AG09309 (cell line): Measurements from ENCODE around the gene ASTN2.
"Not testable (repeated sequence)": the region's sequence is repeated elsewhere in the genome, so short reads cannot be mapped to it uniquely, and the experiment has no call there.

ENCODE experiments used
- DNase-seq: peaks from one replicate; pipeline ENCODE4 v3.0.0-alpha.2; 2010; ENCODE audit warnings: low read depth
- H3K4me3 ChIP-seq: 2 replicates; pipeline ENCODE4 v1.5.1; 2011; ENCODE audit warnings: mild to moderate bottlenecking, low read depth, low read length, moderate library complexity; ENCODE audit not compliant: control insufficient read depth
- CTCF ChIP-seq: IDR thresholded peaks from 2 replicates; pipeline ENCODE4 v1.5.1; 2011; ENCODE audit warnings: mild to moderate bottlenecking, low read depth, low read length, inconsistent platforms; ENCODE audit not compliant: insufficient read depth, control insufficient read depth; ENCODE audit errors: missing control alignments

The ASTN2 gene

GRCh38 chr9:116855881-116856662 is 558.8 kb downstream of the ASTN2 start:
- TF ChIP-seq CTCF: no peak
- no peak for DNase-seq
- H3K4me3 ChIP-seq: no peak overlapping the region

GRCh38 chr9:116849721-116850120 is 565.1 kb downstream of the ASTN2 start:
- no peak for TF ChIP-seq CTCF
- no peak for DNase-seq
- H3K4me3 ChIP-seq: no peak overlapping the region

GRCh38 chr9:116844621-116845020 is 570.2 kb downstream of the ASTN2 start:
- no peak for DNase-seq
- H3K4me3 ChIP-seq: no peak overlapping the region
- TF ChIP-seq CTCF: no peak

- no peak overlapping the region for H3K4me3 ChIP-seq
- DNase-seq: no peak
- TF ChIP-seq CTCF: no peak
Observed at GRCh38 chr9:116843863-116844620, 570.8 kb downstream of the ASTN2 start.

- no peak for DNase-seq
- TF ChIP-seq CTCF: no peak
- H3K4me3 ChIP-seq: no peak overlapping the region
Observed at GRCh38 chr9:116842658-116843057, 572.2 kb downstream of the ASTN2 start.

GRCh38 chr9:116838468-116838867 is 576.4 kb downstream of the ASTN2 start:
- H3K4me3 ChIP-seq, DNase-seq: not testable (repeated sequence)
